Measurements from ENCODE around the gene NACC1. TPM values are rescaled to one million over a fixed set of nuclear protein-coding genes. Genes with fewer than 3 reads are reported as not detected.

Gene NACC1
- total RNA-seq, 1 donor from 2014 or later: 62.1 TPM

GRCh38 chr19:13087795-13088537 lies 30.1 kb upstream of the NACC1 start:
- no peak for DNase-seq
- Mint-ChIP-seq H3K4me1 (no peaks in the 10 kb centered on the region), H3K9me3 (no peaks in the 10 kb centered on the region), H3K36me3 (ENCODE audit: low read depth) (no peaks in the 10 kb centered on the region), H3K4me3 (no peak overlapping the region), H3K27me3 (peaks cover 5% of the 10 kb centered on the region), H3K27ac (no peak overlapping the region)
- intact Hi-C loops (cut with micrococcal nuclease): no loop called here
- no peak for TF ChIP-seq CTCF (IDR thresholded peaks at IDR 0.05)
- ATAC-seq (ENCODE audit: low read depth): no peak
- CTCF ChIA-PET: no interaction called here
- POLR2A ChIA-PET: interaction anchor here (0.6 kb wide), 1 partner anchor 89 kb away, joined by 8 read pairs; no protein-coding TSS in a partner anchor

GRCh38 chr19:13089139-13089856 lies 28.8 kb upstream of the NACC1 start:
- Mint-ChIP-seq H3K27ac (no peak overlapping the region), H3K4me3 (no peak overlapping the region), H3K36me3 (ENCODE audit: low read depth) (no peaks in the 10 kb centered on the region), H3K4me1 (peaks cover 6% of the 10 kb centered on the region), H3K27me3 (peaks cover 5% of the 10 kb centered on the region), H3K9me3 (no peaks in the 10 kb centered on the region)
- ChIA-PET CTCF (no interaction called here), POLR2A (no interaction called here)
- no peak for DNase-seq
- no peak for ATAC-seq (ENCODE audit: low read depth)
- no peak for TF ChIP-seq CTCF (IDR thresholded peaks at IDR 0.05)
- intact Hi-C loops (cut with micrococcal nuclease): no loop called here

- no peaks in the 10 kb centered on the region for H3K9me3 Mint-ChIP-seq
- ChIA-PET POLR2A (no interaction called here), CTCF (no interaction called here)
- no peak for TF ChIP-seq CTCF (IDR thresholded peaks at IDR 0.05)
- peaks cover 12% of the 10 kb centered on the region for H3K4me1 Mint-ChIP-seq
- ATAC-seq (ENCODE audit: low read depth) (no peak), DNase-seq (no peak)
- H3K27me3 Mint-ChIP-seq: peaks cover 2% of the 10 kb centered on the region
- intact Hi-C loops (cut with micrococcal nuclease): no loop called here
- no peak overlapping the region for H3K4me3 Mint-ChIP-seq
- H3K27ac Mint-ChIP-seq: no peak overlapping the region
- H3K36me3 Mint-ChIP-seq (ENCODE audit: low read depth): no peaks in the 10 kb centered on the region
These were observed 28.1 kb upstream of the NACC1 start for GRCh38 chr19:13089857-13090507.

- Mint-ChIP-seq H3K4me1 (peaks cover 16% of the 10 kb centered on the region), H3K27ac (no peak overlapping the region), H3K4me3 (no peak overlapping the region), H3K9me3 (no peaks in the 10 kb centered on the region), H3K27me3 (peaks cover 2% of the 10 kb centered on the region), H3K36me3 (ENCODE audit: low read depth) (no peaks in the 10 kb centered on the region)
- intact Hi-C loops (cut with micrococcal nuclease): no loop called here
- POLR2A ChIA-PET: interaction anchor here (0.6 kb wide), 1 partner anchor 14 kb away, joined by 6 read pairs; no protein-coding TSS in a partner anchor
- DNase-seq (no peak), ATAC-seq (ENCODE audit: low read depth) (no peak)
- CTCF ChIA-PET: interaction anchor here (0.5 to 1.2 kb wide), 3 partner anchors 29 to 113 kb away, joined by 3 to 5 read pairs (median 3); no protein-coding TSS in a partner anchor
- TF ChIP-seq CTCF (IDR thresholded peaks at IDR 0.05): no peak
These were observed 27.4 kb upstream of the NACC1 start for GRCh38 chr19:13090511-13091231.
